Activated naive CD8-positive, alpha-beta T cell treated with anti-CD3 and anti-CD28 coated beads, Interleukin-2, amount 50 U/mL, for 16 hours (primary cell): ENCODE measurements around the gene KIF23.
"Not testable (repeated sequence)": the region's sequence is repeated elsewhere in the genome, so short reads cannot be mapped to it uniquely, and the experiment has no call there.

Source experiments
- DNase-seq: peaks from one replicate; pipeline ENCODE4 v3.0.0-alpha.2; 2020; ENCODE audit warnings: low read depth, low spot score

KIF23 gene

GRCh38 chr15:69434679-69435078 is 20.5 kb downstream of the KIF23 start:
- no peak for DNase-seq

- DNase-seq, result no peak
Measured at GRCh38 chr15:69435985-69436384, 21.8 kb downstream of the KIF23 start.

- no peak for DNase-seq
Measured at GRCh38 chr15:69436951-69437350, 22.8 kb downstream of the KIF23 start.

GRCh38 chr15:69439623-69440022 is 25.5 kb downstream of the KIF23 start:
- DNase-seq, result no peak

GRCh38 chr15:69443032-69443611 is 29.0 kb downstream of the KIF23 start:
- no peak for DNase-seq

GRCh38 chr15:69444686-69445085 is 30.5 kb downstream of the KIF23 start:
- no peak for DNase-seq

GRCh38 chr15:69446953-69447352 is 32.8 kb downstream of the KIF23 start:
- DNase-seq, result no peak

GRCh38 chr15:69450221-69450620 is 36.1 kb downstream of the KIF23 start:
- not testable (repeated sequence) for DNase-seq

- no peak for DNase-seq
Measured at GRCh38 chr15:69450968-69451695, 37.0 kb downstream of the KIF23 start.

GRCh38 chr15:69451951-69452691 is 38.0 kb downstream of the KIF23 start:
- no peak for DNase-seq

- peak; percentile 86 for DNase-seq
Measured at GRCh38 chr15:69452692-69453521, 38.8 kb downstream of the KIF23 start, which contains the start of gene RPLP1. RPLP1 (plus strand) TSS chr15:69452818; CDS start chr15:69452949, 131 bp downstream.

GRCh38 chr15:69454953-69455352 is 40.8 kb downstream of the KIF23 start:
- no peak for DNase-seq

- no peak for DNase-seq
Measured at GRCh38 chr15:69456208-69457166, 42.3 kb downstream of the KIF23 start.

GRCh38 chr15:69457304-69458280 is 43.4 kb downstream of the KIF23 start:
- no peak for DNase-seq

- no peak for DNase-seq
Measured at GRCh38 chr15:69459066-69459465, 44.9 kb downstream of the KIF23 start.

GRCh38 chr15:69460481-69460880 is 46.3 kb downstream of the KIF23 start:
- DNase-seq, result no peak

- DNase-seq, result no peak
Measured at GRCh38 chr15:69462030-69462492, 47.9 kb downstream of the KIF23 start.

- peak; percentile 86 for DNase-seq
Measured at GRCh38 chr15:69462493-69463181, 48.5 kb downstream of the KIF23 start.
